AML-193 (cell line): ENCODE measurements around the gene ATP1A2.

Source experiments
- DNase-seq, 2 experiments: peaks; one replicate each; lab custom pipeline; 2025; lab: John Stamatoyannopoulos, UW

Gene ATP1A2

GRCh38 chr1:160115545-160116282 lies at the start of gene ATP1A2:
TSS of gene ATP1A2 (plus strand) at chr1:160115759. CDS start at chr1:160115862, 103 bp downstream.
- no peak for DNase-seq

GRCh38 chr1:160066829-160067745 lies 48.5 kb upstream of the ATP1A2 start:
- DNase-seq, result no peak

GRCh38 chr1:160068225-160068624 lies 47.3 kb upstream of the ATP1A2 start:
- no peak for DNase-seq

DNA sequence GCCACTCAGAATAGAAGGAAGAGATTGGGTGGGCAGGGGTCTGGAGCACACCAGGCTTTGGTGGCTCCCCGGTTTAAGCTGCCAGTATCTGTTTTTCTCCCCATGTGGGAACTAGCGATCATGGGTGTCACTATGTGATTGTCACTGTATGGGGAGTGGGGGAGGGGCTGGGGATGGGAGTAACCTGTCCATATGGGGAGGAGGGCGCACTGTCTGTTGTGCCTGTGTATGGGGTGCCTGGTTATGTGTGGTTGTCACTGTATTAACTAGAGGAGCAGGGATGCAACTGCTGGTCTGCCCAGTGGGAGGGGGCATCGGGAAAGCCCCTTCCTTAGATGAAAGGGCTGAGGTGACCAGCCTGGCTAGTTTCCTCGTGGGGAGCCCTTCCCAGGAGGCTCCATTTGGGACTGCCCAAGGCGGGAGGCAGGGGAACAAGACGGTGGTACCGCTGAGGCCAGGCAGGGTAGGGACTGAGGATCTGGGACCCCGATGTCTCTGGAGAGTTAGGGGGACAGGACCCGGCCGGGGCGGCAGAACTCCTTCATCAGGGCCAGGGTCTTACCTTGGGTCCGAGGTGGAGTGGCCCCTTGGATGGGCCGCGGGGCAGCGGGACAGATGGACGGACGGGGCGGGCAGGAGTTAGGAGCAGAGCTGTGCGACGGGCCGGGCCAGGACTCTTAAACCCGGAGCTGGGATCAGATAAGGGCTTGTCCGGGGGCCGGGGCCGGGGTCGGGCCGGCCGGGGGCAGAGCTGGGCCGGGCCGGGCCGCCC lies 45.9 kb upstream of the ATP1A2 start, which contains the start of gene KCNJ10:
KCNJ10 (minus strand) TSS at position 701 of the 772 bp plus-strand sequence. CDS start 27,628 bp downstream, outside the sequence.
- no peak for DNase-seq

DNA sequence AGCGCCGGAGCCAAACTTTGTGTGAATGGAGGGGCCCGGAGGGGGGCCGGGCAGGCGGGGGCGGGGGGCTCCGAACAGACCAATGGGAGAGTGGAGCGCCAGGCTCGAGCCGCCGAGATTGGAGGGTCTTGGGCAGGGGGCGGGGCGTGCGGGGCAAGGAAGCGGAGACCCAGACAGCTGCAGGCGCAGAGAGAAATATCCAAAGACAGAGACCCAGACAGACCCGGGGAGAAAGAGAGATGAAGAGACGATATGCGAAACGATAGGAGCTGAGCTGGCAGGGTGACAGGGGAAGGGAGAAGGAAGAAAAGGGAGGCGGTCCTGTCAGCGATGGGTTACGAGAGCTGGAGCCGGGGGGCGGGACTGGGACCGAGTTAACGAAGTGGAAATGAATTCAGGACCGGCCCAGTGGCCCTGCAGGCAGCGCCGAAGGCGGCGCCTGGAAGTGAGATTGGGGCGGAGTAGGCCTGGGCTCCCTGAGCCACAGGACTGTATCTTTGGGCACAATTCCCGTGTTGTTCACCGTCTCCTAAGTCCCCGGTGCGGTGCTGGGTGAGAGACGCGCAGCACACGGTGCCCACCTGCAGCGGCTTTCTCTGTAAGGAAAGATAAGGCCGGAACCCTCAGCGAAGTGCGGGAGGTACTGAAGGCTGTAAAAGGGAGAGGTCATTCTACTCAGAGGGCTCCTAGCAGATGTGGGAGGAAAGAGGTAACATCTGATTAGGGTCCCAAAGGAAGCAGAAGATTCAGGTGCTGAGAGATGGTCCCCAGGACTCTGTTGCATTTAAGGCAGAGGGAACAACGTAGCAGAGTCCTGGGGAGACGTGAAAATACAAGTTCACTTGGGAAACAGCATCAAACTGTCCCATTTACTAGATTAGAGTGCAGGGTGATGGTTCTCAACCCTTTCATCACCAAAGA lies 45.1 kb upstream of the ATP1A2 start:
- DNase-seq, result no peak

- no peak for DNase-seq
These were observed 44.3 kb upstream of the ATP1A2 start for GRCh38 chr1:160071289-160071688.

DNA sequence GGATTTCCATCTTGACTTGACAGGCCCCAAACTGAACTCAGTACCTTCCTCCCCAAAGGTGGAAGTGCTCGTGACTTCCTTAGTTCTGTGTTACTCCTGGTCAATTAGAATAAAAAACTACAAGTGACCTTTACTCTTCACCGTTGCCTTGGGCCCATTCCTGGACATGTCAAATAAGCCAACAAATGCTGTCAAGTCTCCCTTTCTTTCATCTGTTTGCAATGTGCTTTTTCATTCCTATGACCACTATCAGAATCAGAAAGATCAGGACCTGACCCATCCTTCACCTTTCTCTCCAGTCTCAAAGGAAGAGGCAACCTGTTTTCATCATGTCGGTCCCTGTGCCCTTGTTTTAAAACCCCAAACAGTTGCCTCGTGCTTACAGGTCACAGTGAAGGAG lies 40.7 kb upstream of the ATP1A2 start:
- no peak for DNase-seq

DNA sequence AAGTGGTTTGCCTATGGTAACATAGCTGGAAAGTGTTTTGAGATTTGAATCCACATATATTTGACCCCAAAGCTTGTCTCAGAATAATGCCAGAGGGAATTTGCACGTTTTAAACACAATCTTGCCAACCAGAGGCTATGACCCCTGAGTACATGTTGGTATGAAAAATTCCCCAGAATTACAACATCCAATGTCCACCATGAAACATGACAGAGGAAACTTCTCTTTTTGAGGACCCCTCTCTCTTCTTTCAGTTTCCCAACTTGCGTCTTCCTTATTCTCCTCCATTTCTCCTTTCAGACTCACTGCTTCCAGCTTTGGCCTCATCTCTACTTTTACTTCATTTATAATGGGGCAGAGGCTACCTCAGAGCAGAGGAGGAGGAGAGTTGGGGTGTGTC lies 39.7 kb upstream of the ATP1A2 start:
- no peak for DNase-seq

- DNase-seq, result no peak
These were observed 39.3 kb upstream of the ATP1A2 start for GRCh38 chr1:160076295-160076694.

- DNase-seq, result peak in 1 of 2 experiments; percentile 27
These were observed 38.1 kb upstream of the ATP1A2 start for GRCh38 chr1:160077486-160077885.

GRCh38 chr1:160078512-160079195 lies 36.9 kb upstream of the ATP1A2 start:
- DNase-seq, result peak; percentile 42 to 58

DNA sequence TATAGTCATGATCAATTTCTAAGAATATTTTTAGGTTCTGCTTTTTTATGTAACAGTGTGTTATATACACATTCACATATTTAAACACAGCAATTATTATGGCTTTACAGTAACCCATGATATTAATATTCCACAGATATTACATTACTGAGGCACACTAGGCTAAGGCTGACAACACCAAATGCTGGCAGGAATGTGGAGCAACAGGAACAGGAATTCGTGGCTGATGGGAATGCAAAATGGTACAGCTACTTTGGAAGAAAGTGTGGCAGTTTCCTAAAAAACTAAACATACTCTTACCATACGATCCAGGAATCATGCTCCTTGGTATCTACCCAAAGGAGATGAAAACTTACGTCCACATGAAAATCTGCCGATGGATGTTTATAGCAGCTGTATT lies 36.1 kb upstream of the ATP1A2 start:
- no peak for DNase-seq

DNA sequence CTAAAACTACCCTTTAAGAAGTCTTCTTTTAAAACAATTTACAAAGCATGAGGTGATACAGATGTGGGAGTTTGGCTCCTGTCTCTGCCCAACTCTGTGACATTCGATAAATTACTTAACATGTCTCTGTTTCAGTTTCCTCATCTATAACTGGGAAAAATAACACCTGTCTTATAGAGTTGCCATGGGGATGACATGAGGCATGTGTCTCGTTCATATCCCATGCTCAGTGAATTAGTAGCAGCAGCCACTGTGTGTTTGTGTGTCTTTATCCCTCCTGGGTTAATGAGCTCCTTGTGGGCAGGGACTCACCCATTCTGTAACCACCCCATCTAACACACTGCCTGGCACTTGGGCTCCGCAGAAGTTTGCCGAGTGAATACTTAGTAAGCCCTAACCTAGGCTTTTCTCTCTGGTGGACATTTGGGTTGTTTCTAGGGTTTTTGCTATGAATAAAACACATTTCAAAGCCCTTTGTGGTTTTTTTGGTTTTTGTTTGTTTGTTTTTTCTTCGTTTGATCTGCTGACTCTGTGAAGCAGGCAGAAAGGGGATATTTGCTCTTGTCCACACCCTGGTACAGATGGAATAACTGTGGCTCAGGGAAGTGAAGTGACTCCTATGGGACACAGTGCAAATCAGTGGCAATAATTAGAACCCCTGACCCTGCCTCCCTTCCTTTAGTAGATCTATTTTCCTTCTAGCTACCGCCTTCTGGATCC lies 35.0 kb upstream of the ATP1A2 start:
- DNase-seq, result no peak

DNA sequence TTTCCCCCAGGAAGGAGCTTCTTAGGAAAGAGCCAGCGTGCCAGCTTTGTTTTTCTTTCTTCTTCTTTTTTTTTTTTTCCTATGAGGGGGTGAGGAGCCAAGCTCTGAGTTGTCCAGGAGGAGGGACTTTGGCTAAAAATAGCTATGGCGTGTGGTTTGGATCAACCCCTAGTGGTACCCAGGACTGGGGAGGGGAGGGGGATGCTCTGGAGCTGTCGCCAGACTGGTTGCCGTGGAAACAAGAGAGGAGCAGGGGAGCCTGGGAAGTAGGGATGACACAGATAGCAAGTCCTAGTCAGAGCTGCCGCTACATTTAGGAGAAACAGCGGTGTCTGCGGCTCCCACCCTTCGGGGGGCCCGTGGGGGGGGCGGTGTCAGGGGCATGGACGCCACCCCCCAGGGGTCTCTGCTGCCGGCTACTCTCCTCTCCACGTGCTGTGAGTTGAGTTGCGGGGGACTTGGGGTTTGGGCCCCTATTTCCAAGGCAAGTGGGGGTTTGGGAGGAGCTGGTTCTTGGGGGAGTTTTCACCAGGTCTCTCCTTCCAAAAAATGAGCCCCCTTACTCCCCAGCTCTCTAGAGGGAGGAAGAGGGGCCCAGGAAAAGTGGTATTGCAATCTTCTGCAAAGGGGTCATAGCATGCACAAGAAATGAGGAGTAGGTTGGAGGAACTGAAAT lies 34.2 kb upstream of the ATP1A2 start, which contains the start of gene KCNJ9:
KCNJ9 (plus strand) TSS at position 278 of the 676 bp plus-strand sequence. CDS start 2,493 bp downstream, outside the sequence.
- DNase-seq, result no peak

- no peak for DNase-seq
These were observed 33.1 kb upstream of the ATP1A2 start for GRCh38 chr1:160082487-160082886.

- no peak for DNase-seq
These were observed 32.6 kb upstream of the ATP1A2 start for GRCh38 chr1:160082926-160083325.

DNA sequence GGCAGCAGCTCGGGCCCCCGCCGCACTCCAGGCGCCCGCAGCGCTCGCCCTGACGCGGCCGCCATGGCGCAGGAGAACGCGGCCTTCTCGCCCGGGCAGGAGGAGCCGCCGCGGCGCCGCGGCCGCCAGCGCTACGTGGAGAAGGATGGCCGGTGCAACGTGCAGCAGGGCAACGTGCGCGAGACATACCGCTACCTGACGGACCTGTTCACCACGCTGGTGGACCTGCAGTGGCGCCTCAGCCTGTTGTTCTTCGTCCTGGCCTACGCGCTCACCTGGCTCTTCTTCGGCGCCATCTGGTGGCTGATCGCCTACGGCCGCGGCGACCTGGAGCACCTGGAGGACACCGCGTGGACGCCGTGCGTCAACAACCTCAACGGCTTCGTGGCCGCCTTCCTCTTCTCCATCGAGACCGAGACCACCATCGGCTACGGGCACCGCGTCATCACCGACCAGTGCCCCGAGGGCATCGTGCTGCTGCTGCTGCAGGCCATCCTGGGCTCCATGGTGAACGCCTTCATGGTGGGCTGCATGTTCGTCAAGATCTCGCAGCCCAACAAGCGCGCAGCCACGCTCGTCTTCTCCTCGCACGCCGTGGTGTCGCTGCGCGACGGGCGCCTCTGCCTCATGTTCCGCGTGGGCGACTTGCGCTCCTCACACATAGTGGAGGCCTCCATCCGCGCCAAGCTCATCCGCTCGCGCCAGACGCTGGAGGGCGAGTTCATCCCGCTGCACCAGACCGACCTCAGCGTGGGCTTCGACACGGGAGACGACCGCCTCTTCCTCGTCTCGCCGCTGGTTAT lies 31.4 kb upstream of the ATP1A2 start:
- DNase-seq, result no peak

GRCh38 chr1:160084771-160085321 lies 30.7 kb upstream of the ATP1A2 start:
- no peak for DNase-seq
